BLaER1 (cell line): Measurements from ENCODE around the gene NHLRC3.
A peak's percentile ranks its signal among the peaks of the same experiment; 100 is the strongest.
"Not testable (repeated sequence)": the region's sequence is repeated elsewhere in the genome, so short reads cannot be mapped to it uniquely, and the experiment has no call there.

Experiments
- H3K27ac ChIP-seq: shearing (Covaris generic); formaldehyde crosslinking; 2 replicates; pipeline ENCODE4 v1.8.1; 2022
- H3K27me3 ChIP-seq: shearing (Covaris generic); formaldehyde crosslinking; 2 replicates; pipeline ENCODE4 v1.8.1; 2022
- H3K36me3 ChIP-seq: shearing (Covaris generic); formaldehyde crosslinking; 2 replicates; pipeline ENCODE4 v1.8.1; 2022
- H3K4me1 ChIP-seq: shearing (Covaris generic); formaldehyde crosslinking; 2 replicates; pipeline ENCODE4 v1.8.1; 2022
- H3K4me2 ChIP-seq: shearing (Covaris generic); formaldehyde crosslinking; 2 replicates; pipeline ENCODE4 v1.8.1; 2022
- H3K4me3 ChIP-seq: shearing (Covaris generic); formaldehyde crosslinking; 2 replicates; pipeline ENCODE4 v1.8.1; 2022
- H3K9ac ChIP-seq: shearing (Covaris generic); formaldehyde crosslinking; 2 replicates; pipeline ENCODE4 v1.8.1; 2022
- H3K9me3 ChIP-seq: shearing (Covaris generic); formaldehyde crosslinking; 2 replicates; pipeline ENCODE4 v1.8.1; 2022
- H4K20me1 ChIP-seq: shearing (Covaris generic); formaldehyde crosslinking; 2 replicates; pipeline ENCODE4 v1.8.1; 2022
- Cebpa-rat ChIP-seq: shearing (Covaris generic); IDR thresholded peaks from 2 replicates; pipeline ENCODE4 v1.8.1; 2022

NHLRC3 gene

GRCh38 chr13:39037880-39038568 lies at the start of gene NHLRC3, which contains the start of gene PROSER1:
NHLRC3 (plus strand) TSS chr13:39038456; CDS start chr13:39038640, 184 bp downstream.
PROSER1 (minus strand) TSS chr13:39038089; CDS start chr13:39037242, 847 bp downstream.
- no peak for TF ChIP-seq Cebpa-rat
- Histone ChIP-seq H3K4me2 (peak within 1 kb of the TSS; percentile 92), H3K36me3 (peaks cover 16% of the 10 kb centered on the region; the same call in 1 of the 2 replicates), H3K27ac (peak within 1 kb of the TSS; percentile 96), H3K4me3 (peak within 1 kb of the TSS; percentile 97), H3K9me3 (no peaks in the 10 kb centered on the region), H3K27me3 (no peaks in the 10 kb centered on the region), H3K4me1 (peaks cover 44% of the 10 kb centered on the region), H3K9ac (peak within 1 kb of the TSS; percentile 94), H4K20me1 (peaks cover 42% of the 10 kb centered on the region)

GRCh38 chr13:38990693-38991092 lies 47.6 kb upstream of the NHLRC3 start, which contains the start of gene STOML3:
STOML3 (minus strand) TSS chr13:38990831; CDS start chr13:38990721, 110 bp downstream.
- Histone ChIP-seq H3K9me3 (no peaks in the 10 kb centered on the region), H3K4me3 (no peak within 1 kb of the TSS), H3K4me2 (no peak within 1 kb of the TSS), H3K27ac (no peak within 1 kb of the TSS), H3K9ac (no peak within 1 kb of the TSS), H4K20me1 (no peaks in the 10 kb centered on the region), H3K36me3 (no peaks in the 10 kb centered on the region), H3K4me1 (no peaks in the 10 kb centered on the region), H3K27me3 (no peaks in the 10 kb centered on the region)
- no peak for TF ChIP-seq Cebpa-rat

- no peaks in the 10 kb centered on the region for H3K27me3 ChIP-seq
- H3K4me3 ChIP-seq = no peak overlapping the region
- no peaks in the 10 kb centered on the region for H3K36me3 ChIP-seq
- no peak overlapping the region for H3K9ac ChIP-seq
- no peaks in the 10 kb centered on the region for H3K9me3 ChIP-seq
- H3K4me1 ChIP-seq = no peaks in the 10 kb centered on the region
- no peak overlapping the region for H3K27ac ChIP-seq
- no peaks in the 10 kb centered on the region for H4K20me1 ChIP-seq
- no peak for TF ChIP-seq Cebpa-rat
- H3K4me2 ChIP-seq = no peak overlapping the region
These were observed 44.9 kb upstream of the NHLRC3 start for GRCh38 chr13:38993381-38993780.

- H3K27ac ChIP-seq = no peak overlapping the region
- H3K9me3 ChIP-seq = no peaks in the 10 kb centered on the region
- H3K4me3 ChIP-seq = no peak overlapping the region
- no peak overlapping the region for H3K4me2 ChIP-seq
- no peaks in the 10 kb centered on the region for H3K27me3 ChIP-seq
- no peak overlapping the region for H3K9ac ChIP-seq
- no peaks in the 10 kb centered on the region for H3K36me3 ChIP-seq
- no peak for TF ChIP-seq Cebpa-rat
- H3K4me1 ChIP-seq = no peaks in the 10 kb centered on the region
- H4K20me1 ChIP-seq = no peaks in the 10 kb centered on the region
These were observed 39.5 kb upstream of the NHLRC3 start for GRCh38 chr13:38998739-38999138.

- H3K4me3 ChIP-seq, H3K27ac ChIP-seq, H3K27me3 ChIP-seq, H3K4me2 ChIP-seq, H3K4me1 ChIP-seq, H4K20me1 ChIP-seq, H3K9me3 ChIP-seq, H3K9ac ChIP-seq: not testable (repeated sequence)
- peaks cover 41% of the 10 kb centered on the region for H3K36me3 ChIP-seq
These were observed 31.7 kb upstream of the NHLRC3 start for GRCh38 chr13:39006371-39007111.

GRCh38 chr13:39012608-39013007 lies 25.6 kb upstream of the NHLRC3 start:
- Histone ChIP-seq H3K4me1 (no peaks in the 10 kb centered on the region), H3K4me2 (no peak overlapping the region), H3K36me3 (peaks cover 93% of the 10 kb centered on the region), H3K9me3 (no peaks in the 10 kb centered on the region; the same call in 1 of the 2 replicates), H3K27ac (no peak overlapping the region), H3K27me3 (no peaks in the 10 kb centered on the region), H4K20me1 (peaks cover 11% of the 10 kb centered on the region), H3K4me3 (no peak overlapping the region), H3K9ac (no peak overlapping the region)
- TF ChIP-seq Cebpa-rat = no peak

GRCh38 chr13:39013462-39013861 lies 24.8 kb upstream of the NHLRC3 start:
- Histone ChIP-seq H3K4me2 (no peak overlapping the region), H3K27me3 (no peaks in the 10 kb centered on the region), H3K4me3 (no peak overlapping the region), H4K20me1 (peaks cover 20% of the 10 kb centered on the region), H3K9me3 (no peaks in the 10 kb centered on the region), H3K36me3 (peaks cover 90% of the 10 kb centered on the region), H3K9ac (no peak overlapping the region), H3K4me1 (no peaks in the 10 kb centered on the region), H3K27ac (no peak overlapping the region)
- TF ChIP-seq Cebpa-rat = no peak

- TF ChIP-seq Cebpa-rat = no peak
- H3K27ac ChIP-seq = no peak overlapping the region
- no peaks in the 10 kb centered on the region for H3K27me3 ChIP-seq
- H3K36me3 ChIP-seq = peaks cover 81% of the 10 kb centered on the region
- no peak overlapping the region for H3K9ac ChIP-seq
- no peaks in the 10 kb centered on the region for H3K9me3 ChIP-seq
- no peaks in the 10 kb centered on the region for H3K4me1 ChIP-seq
- no peak overlapping the region for H3K4me3 ChIP-seq
- H4K20me1 ChIP-seq = peaks cover 29% of the 10 kb centered on the region
- no peak overlapping the region for H3K4me2 ChIP-seq
These were observed 22.2 kb upstream of the NHLRC3 start for GRCh38 chr13:39016087-39016486.

GRCh38 chr13:39016787-39017186 lies 21.5 kb upstream of the NHLRC3 start:
- no peaks in the 10 kb centered on the region for H3K9me3 ChIP-seq
- H3K36me3 ChIP-seq = peaks cover 81% of the 10 kb centered on the region
- H4K20me1 ChIP-seq = peaks cover 29% of the 10 kb centered on the region
- H3K4me3 ChIP-seq = no peak overlapping the region
- H3K4me1 ChIP-seq = no peaks in the 10 kb centered on the region
- H3K4me2 ChIP-seq = no peak overlapping the region
- no peak overlapping the region for H3K9ac ChIP-seq
- TF ChIP-seq Cebpa-rat = no peak
- no peaks in the 10 kb centered on the region for H3K27me3 ChIP-seq
- no peak overlapping the region for H3K27ac ChIP-seq

GRCh38 chr13:39020853-39021462 lies 17.3 kb upstream of the NHLRC3 start:
- H3K27me3 ChIP-seq = no peaks in the 10 kb centered on the region
- H3K27ac ChIP-seq = no peak overlapping the region
- H4K20me1 ChIP-seq = peaks cover 29% of the 10 kb centered on the region
- H3K36me3 ChIP-seq = peaks cover 80% of the 10 kb centered on the region
- H3K4me3 ChIP-seq = no peak overlapping the region
- no peaks in the 10 kb centered on the region for H3K4me1 ChIP-seq
- no peaks in the 10 kb centered on the region for H3K9me3 ChIP-seq
- no peak overlapping the region for H3K9ac ChIP-seq
- no peak overlapping the region for H3K4me2 ChIP-seq
- TF ChIP-seq Cebpa-rat = no peak
